ENCODE results near the gene IP6K1. TPM values are rescaled to one million over a fixed set of nuclear protein-coding genes. Genes with fewer than 3 reads are reported as not detected.
"Not testable (repeated sequence)": the region's sequence is repeated elsewhere in the genome, so short reads cannot be mapped to it uniquely, and the experiment has no call there.

Gene IP6K1
- total RNA-seq, 1 donor from 2014 or later: 35.6 TPM

GRCh38 chr3:49793486-49794085 lies 7.2 kb upstream of the IP6K1 start:
- no peak for DNase-seq

GRCh38 chr3:49792371-49793150 lies 6.2 kb upstream of the IP6K1 start:
- DNase-seq: no peak

- DNase-seq: no peak
Observed at GRCh38 chr3:49791571-49791970, 5.2 kb upstream of the IP6K1 start.

GRCh38 chr3:49790626-49791411 lies 4.5 kb upstream of the IP6K1 start:
- DNase-seq: no peak

- DNase-seq: no peak
Observed at GRCh38 chr3:49788056-49788455, 1.7 kb upstream of the IP6K1 start.

GRCh38 chr3:49787536-49787935 lies 1.2 kb upstream of the IP6K1 start:
- no peak for DNase-seq

- peak; percentile 41 for DNase-seq
Observed at GRCh38 chr3:49787182-49787464, 781 bp upstream of the IP6K1 start.

GRCh38 chr3:49785565-49786356 lies 581 bp downstream of the IP6K1 start:
- DNase-seq: peak; percentile 50

GRCh38 chr3:49782277-49782676 lies 4.1 kb downstream of the IP6K1 start:
- not testable (repeated sequence) for DNase-seq

GRCh38 chr3:49781415-49782199 lies 4.7 kb downstream of the IP6K1 start:
- no peak for DNase-seq

- not testable (repeated sequence) for DNase-seq
Observed at GRCh38 chr3:49780975-49781365, 5.4 kb downstream of the IP6K1 start.

GRCh38 chr3:49780080-49780974 lies 6.0 kb downstream of the IP6K1 start:
- DNase-seq: no peak

- DNase-seq: no peak
Observed at GRCh38 chr3:49779358-49780079, 6.8 kb downstream of the IP6K1 start.

GRCh38 chr3:49776101-49776500 lies 10.2 kb downstream of the IP6K1 start:
- not testable (repeated sequence) for DNase-seq

- DNase-seq: peak; percentile 11
Observed at GRCh38 chr3:49775538-49775937, 10.8 kb downstream of the IP6K1 start.

- no peak for DNase-seq
Observed at GRCh38 chr3:49772703-49773102, 13.6 kb downstream of the IP6K1 start.

GRCh38 chr3:49771340-49771938 lies 14.9 kb downstream of the IP6K1 start:
- DNase-seq: no peak

GRCh38 chr3:49769926-49770325 lies 16.4 kb downstream of the IP6K1 start:
- no peak for DNase-seq

GRCh38 chr3:49769286-49769915 lies 16.9 kb downstream of the IP6K1 start:
- DNase-seq: no peak

Measured in tongue (tissue), 2 donors.